HCT116 (cell line): ENCODE measurements around the gene NUF2. TPM values are rescaled to one million over a fixed set of nuclear protein-coding genes. Genes with fewer than 3 reads are reported as not detected.

Source experiments
- ATAC-seq: fragments of 200-7000 bp; cut with Tn5 transposase; 2 replicates; pipeline ENCODE4 v1.9.1; 2020; ENCODE audit warnings: mild to moderate bottlenecking, moderate library complexity
- BruUV-seq: library from RNA; stranded (reverse); fragments of 400-500 nt; replicated peaks from 2 replicates; lab custom pipeline; 2021; lab: Mats Ljungman, UMichigan
- CTCF ChIA-PET: fragments of 300-600 bp; sonication (Branson Sonifier 250); formaldehyde crosslinking; loops from one replicate; lab custom pipeline; 2021; ENCODE audit warnings: antibody characterized with exemption; lab: Charles Lee
- POLR2A ChIA-PET: fragments of 300-600, 350-600 bp; sonication (Branson Sonifier 250); formaldehyde crosslinking; loops from one replicate; lab custom pipeline; 2021; ENCODE audit warnings: antibody characterized with exemption; lab: Charles Lee
- RAD21 ChIA-PET, 2 experiments: fragments of 300-600 bp; sonication (Branson Sonifier 250); formaldehyde crosslinking; loops; one replicate each; lab custom pipeline; 2023; ENCODE audit warnings: low total read pairs in 2 of 2; ENCODE audit not compliant: uncharacterized antibody in 2 of 2, unreplicated experiment in 2 of 2, low non-redundant PET in 1 of 2; lab: Charles Lee
- DNase-seq: peaks from one replicate; pipeline ENCODE4 v3.0.0-alpha.2; 2010; ENCODE audit warnings: low read depth, low spot score
- H2AFZ ChIP-seq: fragments of 200-600 bp; shearing (Covaris generic), sonication (generic); 2 replicates; pipeline ENCODE4 v1.6.1; 2017; ENCODE audit warnings: low read depth, mixed run types, mixed read lengths, antibody characterized with exemption, low read length; ENCODE audit not compliant: poor library complexity, severe bottlenecking
- H3K27ac ChIP-seq: 2 replicates; pipeline ENCODE4 v1.5.1; 2012; ENCODE audit warnings: low read depth, low read length
- H3K27me3 ChIP-seq: fragments of 200-600 bp; sonication (generic); 2 replicates; pipeline ENCODE4 v1.6.1; 2016; ENCODE audit warnings: mixed run types, low read length, mixed read lengths; ENCODE audit not compliant: insufficient read depth
- H3K36me3 ChIP-seq, 2 experiments: fragments of 200-500 bp in 1 of 2; fragments of 200-600 bp in 1 of 2; sonication (Bioruptor generic) in 1 of 2; sonication (generic) in 1 of 2; 2 replicates each; pipeline versions ENCODE4 v1.5.1 to v1.6.1; 2014 to 2016; ENCODE audit warnings: low read length in 2 of 2, inconsistent platforms in 1 of 2, mixed read lengths in 1 of 2, mixed run types in 1 of 2; ENCODE audit not compliant: insufficient read depth in 2 of 2, control insufficient read depth in 1 of 2
- H3K4me1 ChIP-seq, 2 experiments: fragments of 200-600 bp in 1 of 2; sonication (generic) in 1 of 2; 2 replicates each; pipeline versions ENCODE4 v1.5.1 to v1.6.1; 2012 to 2017; ENCODE audit warnings: low read length in 2 of 2, inconsistent platforms in 1 of 2, mild to moderate bottlenecking in 1 of 2, mixed read lengths in 1 of 2, mixed run types in 1 of 2, moderate library complexity in 1 of 2; ENCODE audit not compliant: insufficient read depth in 2 of 2, control insufficient read depth in 1 of 2
- H3K4me2 ChIP-seq: fragments of 200-600 bp; sonication (generic); 2 replicates; pipeline ENCODE4 v1.6.1; 2017; ENCODE audit warnings: mixed run types, low read length, mixed read lengths
- H3K4me3 ChIP-seq, 2 experiments: fragments of 200-600 bp in 1 of 2; sonication (generic) in 1 of 2; replicated peaks in 1 of 2; 2 replicates each; pipeline ENCODE4 v1.5.1; 2011 to 2016; ENCODE audit warnings: low read length in 2 of 2, control low read depth in 1 of 2, low read depth in 1 of 2, mild to moderate bottlenecking in 1 of 2, mixed read lengths in 1 of 2, mixed run types in 1 of 2
- H3K79me2 ChIP-seq: fragments of 200-600 bp; sonication (generic); 2 replicates; pipeline ENCODE4 v1.6.1; 2017; ENCODE audit warnings: mild to moderate bottlenecking, mixed run types, low read length, moderate library complexity, mixed read lengths; ENCODE audit not compliant: insufficient read depth
- H3K9ac ChIP-seq: fragments of 200-600 bp; sonication (generic); 2 replicates; pipeline ENCODE4 v1.6.1; 2016; ENCODE audit warnings: low read length, mixed read lengths
- H3K9me2 ChIP-seq: fragments of 200-600 bp; sonication (generic), shearing (Covaris generic); 2 replicates; pipeline ENCODE4 v1.6.1; 2017; ENCODE audit warnings: mixed run types, mild to moderate bottlenecking, moderate library complexity; ENCODE audit not compliant: insufficient read depth
- H3K9me3 ChIP-seq, 2 experiments: fragments of 200-500 bp in 1 of 2; fragments of 200-600 bp in 1 of 2; sonication (Bioruptor generic) in 1 of 2; sonication (generic) in 1 of 2; 2 replicates each; pipeline ENCODE4 v1.6.1; 2014 to 2017; ENCODE audit warnings: low read length in 2 of 2, mixed read lengths in 2 of 2, inconsistent platforms in 1 of 2, low read depth in 1 of 2, mild to moderate bottlenecking in 1 of 2, mixed run types in 1 of 2, moderate library complexity in 1 of 2; ENCODE audit not compliant: control insufficient read depth in 1 of 2, insufficient read depth in 1 of 2
- H4K20me1 ChIP-seq: fragments of 200-600 bp; sonication (generic), shearing (Covaris generic); 2 replicates; pipeline ENCODE4 v1.6.1; 2017; ENCODE audit warnings: mixed run types, mild to moderate bottlenecking, moderate library complexity; ENCODE audit not compliant: insufficient read depth
- ATF3 ChIP-seq: IDR thresholded peaks from 2 replicates; pipeline ENCODE4 v1.6.1; 2012
- CEBPB ChIP-seq: IDR thresholded peaks from 2 replicates; pipeline ENCODE4 v1.6.1; 2012; ENCODE audit warnings: low read depth
- ELF1 ChIP-seq: IDR thresholded peaks from 2 replicates; pipeline ENCODE4 v1.6.1; 2012; ENCODE audit warnings: low read depth, borderline replicate concordance
- EZH2 ChIP-seq: fragments of 200-600 bp; sonication (generic); IDR thresholded peaks from 2 replicates; pipeline ENCODE4 v1.6.1; 2017; ENCODE audit warnings: antibody characterized with exemption, mixed run types
- EZH2phosphoT487 ChIP-seq: fragments of 200-600 bp; IDR thresholded peaks from 2 replicates; pipeline ENCODE4 v1.6.1; 2018; ENCODE audit warnings: antibody characterized with exemption, borderline replicate concordance
- FOSL1 ChIP-seq: IDR thresholded peaks from 2 replicates; pipeline ENCODE4 v1.6.1; 2012; ENCODE audit warnings: low read depth
- JUND ChIP-seq: IDR thresholded peaks from 2 replicates; pipeline ENCODE4 v1.6.1; 2012
- POLR2A ChIP-seq: IDR thresholded peaks from 2 replicates; pipeline ENCODE4 v1.7.0; 2011; ENCODE audit warnings: borderline replicate concordance; ENCODE audit not compliant: insufficient read depth, insufficient read length; ENCODE audit errors: extremely low read depth
- SIN3A ChIP-seq: IDR thresholded peaks from 2 replicates; pipeline ENCODE4 v1.6.1; 2012; ENCODE audit warnings: low read depth
- SRF ChIP-seq: IDR thresholded peaks from 2 replicates; pipeline ENCODE4 v1.6.1; 2012; ENCODE audit warnings: low read depth
- TCF7L2 ChIP-seq: IDR thresholded peaks from 2 replicates; pipeline ENCODE4 v1.7.0; 2011; ENCODE audit warnings: borderline replicate concordance, inconsistent platforms; ENCODE audit not compliant: insufficient read depth, insufficient read length; ENCODE audit errors: extremely low read depth
- YY1 ChIP-seq: IDR thresholded peaks from 2 replicates; pipeline ENCODE4 v1.6.1; 2011; ENCODE audit warnings: low read length, low read depth, moderate library complexity, mild to moderate bottlenecking; ENCODE audit not compliant: insufficient replicate concordance; ENCODE audit errors: extremely low read depth
- ZBTB33 ChIP-seq: IDR thresholded peaks from 2 replicates; pipeline ENCODE4 v1.6.1; 2011; ENCODE audit warnings: mild to moderate bottlenecking, low read length, moderate library complexity; ENCODE audit not compliant: insufficient replicate concordance; ENCODE audit errors: extremely low read depth
- ZFX ChIP-seq: fragments of 450-650 bp; IDR thresholded peaks from 2 replicates; pipeline ENCODE4 v1.6.1; 2017
- intact Hi-C: fragments of 100-400 bp; cut with micrococcal nuclease; formaldehyde crosslinking; loops from 2 replicates; pipeline ENCODE4 v1.10.0; 2022
- total RNA-seq: library from RNA; stranded (reverse); gene quantifications from one replicate; pipeline ENCODE4 v1.2.1, GENCODE V29; 2021; ENCODE audit not compliant: unreplicated experiment
- TF ChIP-seq, protein P1 (sequence below), 3 experiments: fragments of 200-600 bp in 1 of 3; sonication (generic) in 1 of 3; IDR thresholded peaks in 2 of 3; conservative IDR thresholded peaks in 1 of 3; 2 replicates each; pipeline ENCODE4 v1.5.1; 2012 to 2017; ENCODE audit warnings: low read depth in 2 of 3, low read length in 2 of 3, antibody characterized with exemption in 1 of 3, borderline replicate concordance in 1 of 3, control low read depth in 1 of 3, mild to moderate bottlenecking in 1 of 3, mixed read lengths in 1 of 3, mixed run types in 1 of 3, moderate library complexity in 1 of 3; ENCODE audit not compliant: insufficient read depth in 1 of 3

NUF2 gene
- total RNA-seq, 1 experiment from 2014 or later: 37.6 TPM

GRCh38 chr1:163331116-163331515, 9.4 kb downstream of the NUF2 start:
- POLR2A ChIA-PET: no interaction called here
- H3K4me3 ChIP-seq: no peak overlapping the region
- H3K36me3 ChIP-seq: peaks cover 10 to 53% of the 10 kb centered on the region in 2 experiments; a peak in 3 of 4 replicates
- H2AFZ ChIP-seq: no peak overlapping the region
- no peak for DNase-seq
- no peak for ATAC-seq
- TF ChIP-seq ZFX (no peak), ZBTB33 (no peak), TCF7L2 (no peak), EZH2phosphoT487 (no peak), JUND (no peak), FOSL1 (no peak), CEBPB (no peak), SIN3A (no peak), SRF (no peak), POLR2A (no peak), ATF3 (no peak), ELF1 (no peak), YY1 (no peak), EZH2 (no peak)
- TF ChIP-seq, protein P1, sequence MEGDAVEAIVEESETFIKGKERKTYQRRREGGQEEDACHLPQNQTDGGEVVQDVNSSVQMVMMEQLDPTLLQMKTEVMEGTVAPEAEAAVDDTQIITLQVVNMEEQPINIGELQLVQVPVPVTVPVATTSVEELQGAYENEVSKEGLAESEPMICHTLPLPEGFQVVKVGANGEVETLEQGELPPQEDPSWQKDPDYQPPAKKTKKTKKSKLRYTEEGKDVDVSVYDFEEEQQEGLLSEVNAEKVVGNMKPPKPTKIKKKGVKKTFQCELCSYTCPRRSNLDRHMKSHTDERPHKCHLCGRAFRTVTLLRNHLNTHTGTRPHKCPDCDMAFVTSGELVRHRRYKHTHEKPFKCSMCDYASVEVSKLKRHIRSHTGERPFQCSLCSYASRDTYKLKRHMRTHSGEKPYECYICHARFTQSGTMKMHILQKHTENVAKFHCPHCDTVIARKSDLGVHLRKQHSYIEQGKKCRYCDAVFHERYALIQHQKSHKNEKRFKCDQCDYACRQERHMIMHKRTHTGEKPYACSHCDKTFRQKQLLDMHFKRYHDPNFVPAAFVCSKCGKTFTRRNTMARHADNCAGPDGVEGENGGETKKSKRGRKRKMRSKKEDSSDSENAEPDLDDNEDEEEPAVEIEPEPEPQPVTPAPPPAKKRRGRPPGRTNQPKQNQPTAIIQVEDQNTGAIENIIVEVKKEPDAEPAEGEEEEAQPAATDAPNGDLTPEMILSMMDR (IDR thresholded peaks at IDR 0.05 in 2 of 3, conservative IDR thresholded peaks at IDR 0.05 in 1 of 3; ENCODE audit: borderline replicate concordance in 1 of 3, insufficient read depth in 1 of 3, low read depth in 2 of 3, low read length in 2 of 3): no peak
- TF ChIP-seq, all 23 proteins: peak for 0
- peaks cover 0 to 3% of the 10 kb centered on the region in 2 experiments; a peak in 1 of 4 replicates for H3K9me3 ChIP-seq
- H3K4me2 ChIP-seq: no peak overlapping the region
- intact Hi-C loops: no loop called here
- H3K79me2 ChIP-seq: no peaks in the 10 kb centered on the region
- ChIA-PET RAD21 (no interaction called here), CTCF (interaction anchor here (1.3 kb wide), 1 partner anchor 28 kb away, joined by 3 read pairs; no protein-coding TSS in a partner anchor)
- H3K27ac ChIP-seq: no peak overlapping the region
- no peak overlapping the region for H3K9ac ChIP-seq
- H3K4me1 ChIP-seq: no peaks in the 10 kb centered on the region
- H3K27me3 ChIP-seq: no peaks in the 10 kb centered on the region
- H3K9me2 ChIP-seq: no peaks in the 10 kb centered on the region
- H4K20me1 ChIP-seq: no peaks in the 10 kb centered on the region
- no TSS peak for BruUV-seq
